Fibroblast of lung (primary cell): ENCODE results near the gene SLC25A40.
"Not testable (repeated sequence)": the region's sequence is repeated elsewhere in the genome, so short reads cannot be mapped to it uniquely, and the experiment has no call there.

ENCODE experiments used
- EZH2 ChIP-seq: IDR thresholded peaks from 2 replicates; pipeline ENCODE4 v1.5.1; 2012; ENCODE audit warnings: low read length, control low read depth, mild to moderate bottlenecking; ENCODE audit errors: missing control alignments
- TF ChIP-seq, protein P1 (sequence below), 2 donors: IDR thresholded peaks in 1 of 2; conservative IDR thresholded peaks in 1 of 2; 1 replicate in 1 of 2; 2 replicates in 1 of 2; pipeline ENCODE4 v1.5.1; 2011 to 2012; ENCODE audit warnings: low read length in 2 of 2, control low read depth in 1 of 2, inconsistent platforms in 1 of 2, low read depth in 1 of 2, mild to moderate bottlenecking in 1 of 2

DNA sequence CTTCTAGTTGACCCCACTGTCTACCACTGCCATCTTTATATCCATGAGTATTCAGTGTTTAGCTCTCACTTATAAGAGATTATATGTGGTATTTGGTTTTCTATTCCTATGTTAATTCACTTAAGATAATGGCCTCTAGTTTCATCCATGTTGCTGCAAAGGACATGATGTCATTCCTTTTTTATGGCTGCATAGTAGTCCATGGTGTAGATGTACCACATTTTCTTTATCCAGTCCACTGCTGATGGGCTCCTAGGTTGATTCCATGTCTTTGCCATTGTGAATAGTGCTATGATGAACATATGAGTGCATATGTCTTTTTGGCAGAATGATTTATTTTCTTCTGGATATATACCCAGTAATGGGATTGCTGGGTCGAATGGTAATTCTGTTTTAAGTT lies 47.8 kb downstream of the SLC25A40 start:
- TF ChIP-seq EZH2, result not testable (repeated sequence)
- TF ChIP-seq, protein P1, sequence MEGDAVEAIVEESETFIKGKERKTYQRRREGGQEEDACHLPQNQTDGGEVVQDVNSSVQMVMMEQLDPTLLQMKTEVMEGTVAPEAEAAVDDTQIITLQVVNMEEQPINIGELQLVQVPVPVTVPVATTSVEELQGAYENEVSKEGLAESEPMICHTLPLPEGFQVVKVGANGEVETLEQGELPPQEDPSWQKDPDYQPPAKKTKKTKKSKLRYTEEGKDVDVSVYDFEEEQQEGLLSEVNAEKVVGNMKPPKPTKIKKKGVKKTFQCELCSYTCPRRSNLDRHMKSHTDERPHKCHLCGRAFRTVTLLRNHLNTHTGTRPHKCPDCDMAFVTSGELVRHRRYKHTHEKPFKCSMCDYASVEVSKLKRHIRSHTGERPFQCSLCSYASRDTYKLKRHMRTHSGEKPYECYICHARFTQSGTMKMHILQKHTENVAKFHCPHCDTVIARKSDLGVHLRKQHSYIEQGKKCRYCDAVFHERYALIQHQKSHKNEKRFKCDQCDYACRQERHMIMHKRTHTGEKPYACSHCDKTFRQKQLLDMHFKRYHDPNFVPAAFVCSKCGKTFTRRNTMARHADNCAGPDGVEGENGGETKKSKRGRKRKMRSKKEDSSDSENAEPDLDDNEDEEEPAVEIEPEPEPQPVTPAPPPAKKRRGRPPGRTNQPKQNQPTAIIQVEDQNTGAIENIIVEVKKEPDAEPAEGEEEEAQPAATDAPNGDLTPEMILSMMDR (conservative IDR thresholded peaks at IDR 0.05 in 1 of 2, IDR thresholded peaks at IDR 0.05 in 1 of 2; ENCODE audit: low read depth in 1 of 2, low read length in 2 of 2), result not testable (repeated sequence)
